Right ventricle myocardium superior (tissue), 1 donor: ENCODE measurements around the gene RUBCN. TPM values are rescaled to one million over a fixed set of nuclear protein-coding genes. Genes with fewer than 3 reads are reported as not detected.
"Not testable (repeated sequence)": the region's sequence is repeated elsewhere in the genome, so short reads cannot be mapped to it uniquely, and the experiment has no call there.

Experiments used
- ATAC-seq: fragments of 200-7000 bp; cut with Tn5 transposase; one replicate; pipeline ENCODE4 v1.9.1; 2020; ENCODE audit warnings: mild to moderate bottlenecking; ENCODE audit not compliant: poor library complexity
- DNase-seq: peaks from one replicate; pipeline ENCODE4 v3.0.0-alpha.2; 2020
- intact Hi-C: fragments of 100-400 bp; cut with DNase I; formaldehyde crosslinking; loops from one replicate; pipeline ENCODE4 v1.11.2; 2022
- total RNA-seq: library from RNA; stranded (reverse); fragmentation: NEBNext Ultra II Directional; extraction: Animal tissue kit (Norgen Biotek cat#: 25700); gene quantifications from one replicate; pipeline ENCODE4 v1.2.1, GENCODE V29; 2021
- donor health status: DM: no; HTN: yes; CAD: no; lungs with severe emphysema.

RUBCN gene
- total RNA-seq, 1 donor from 2014 or later = 15.1 TPM

DNA sequence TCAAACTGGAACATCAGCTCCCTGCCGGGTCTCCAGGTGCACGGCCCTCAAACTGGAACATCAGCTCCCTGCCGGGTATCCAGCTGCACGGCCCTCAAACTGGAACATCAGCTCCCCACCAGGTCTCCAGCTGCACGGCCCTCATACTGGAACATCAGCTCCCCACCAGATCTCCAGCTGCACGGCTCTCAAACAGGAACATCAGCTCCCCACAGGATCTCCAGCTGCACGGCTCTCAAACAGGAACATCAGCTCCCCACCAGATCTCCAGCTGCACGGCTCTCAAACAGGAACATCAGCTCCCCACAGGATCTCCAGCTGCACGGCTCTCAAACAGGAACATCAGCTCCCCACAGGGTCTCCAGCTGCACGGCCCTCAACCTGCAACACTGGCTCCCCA, 99.1 kb downstream of the RUBCN start:
- ATAC-seq, DNase-seq, intact Hi-C loops: not testable (repeated sequence)

DNA sequence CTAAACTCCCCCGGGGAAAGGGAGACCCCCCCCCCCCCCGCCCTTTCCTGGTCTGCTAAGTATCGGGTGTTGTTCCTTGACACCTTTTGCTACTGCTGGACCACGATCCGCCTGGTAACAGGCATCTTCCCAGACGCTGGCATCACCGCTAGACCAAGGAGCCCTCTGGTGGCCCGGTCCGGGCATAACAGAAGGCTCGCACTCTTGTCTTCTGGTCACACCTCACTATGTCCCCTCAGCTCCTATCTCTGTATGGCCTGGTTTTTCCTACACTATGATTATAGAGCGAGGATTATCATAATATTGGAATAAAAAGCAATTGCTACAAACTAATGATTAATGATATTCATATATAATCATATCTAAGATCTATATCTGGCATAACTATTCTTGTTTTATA, 104.7 kb downstream of the RUBCN start:
- ATAC-seq, DNase-seq, intact Hi-C loops: not testable (repeated sequence)

- ATAC-seq, intact Hi-C loops, DNase-seq: not testable (repeated sequence)
Observed at GRCh38 chr3:197630766-197631165, 105.9 kb downstream of the RUBCN start.

DNA sequence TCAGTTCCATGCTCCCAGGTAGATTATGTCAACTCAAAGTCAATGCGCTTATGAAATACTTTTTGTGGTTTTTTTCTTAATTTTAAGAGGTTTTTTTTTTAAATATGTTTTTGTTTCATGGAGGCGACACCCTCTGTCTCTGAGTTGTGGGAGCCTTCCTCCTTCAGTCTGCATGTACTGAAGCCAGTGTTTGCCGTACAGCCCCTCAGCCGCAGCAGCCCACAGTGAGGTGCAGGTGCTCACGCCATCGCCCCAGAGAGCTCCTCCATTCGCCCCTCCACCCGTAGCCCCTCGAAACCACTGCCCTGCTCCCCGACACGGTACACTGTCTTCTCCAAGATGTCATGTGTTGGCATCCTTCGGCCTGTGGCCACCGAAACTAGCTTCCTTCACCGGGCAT, 107.4 kb downstream of the RUBCN start:
- intact Hi-C loops, DNase-seq, ATAC-seq: not testable (repeated sequence)

- peak; percentile 95 for DNase-seq
- intact Hi-C loops = not testable (repeated sequence)
- peak; percentile 93 for ATAC-seq
Observed at GRCh38 chr3:197627772-197628523, 108.8 kb downstream of the RUBCN start.

GRCh38 chr3:197627158-197627771, 109.4 kb downstream of the RUBCN start:
- intact Hi-C loops, DNase-seq: not testable (repeated sequence)
- peak; percentile 89 for ATAC-seq

DNA sequence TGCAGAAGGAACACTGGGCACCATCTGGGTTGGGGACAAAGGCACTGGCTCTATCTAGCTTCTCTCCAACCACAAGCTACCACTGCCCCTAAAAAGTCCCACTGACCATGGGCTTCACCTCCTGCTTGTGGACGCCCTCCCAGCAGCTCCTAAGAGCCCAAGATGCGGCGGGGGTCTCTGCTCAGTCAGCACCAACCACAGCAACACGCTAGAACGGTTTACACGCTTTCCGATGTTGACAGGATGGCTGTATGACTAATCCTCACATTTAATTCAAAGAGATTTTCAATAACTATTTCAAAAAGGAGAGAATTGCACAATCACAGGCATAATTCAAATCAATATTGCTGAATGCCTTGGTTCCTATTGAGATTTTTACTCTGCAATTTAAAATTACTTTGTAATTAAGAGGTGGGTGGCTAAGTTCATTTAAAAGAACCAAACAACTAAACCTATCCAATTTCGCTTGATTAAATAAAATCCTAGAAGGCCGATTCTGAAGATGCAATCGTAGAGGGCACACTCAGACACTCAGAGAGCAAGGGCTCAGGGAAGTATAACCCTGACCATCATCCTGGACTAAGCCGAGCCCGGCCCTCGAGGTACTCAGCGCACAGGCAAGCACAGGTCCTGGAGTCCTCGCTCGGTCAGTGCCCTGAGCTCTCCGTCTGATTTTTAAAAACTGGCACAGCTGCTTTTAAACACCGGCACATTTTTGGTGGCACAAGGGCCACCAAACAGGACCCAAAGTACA, 110.1 kb downstream of the RUBCN start:
- ATAC-seq = peak; percentile 38
- DNase-seq, intact Hi-C loops: not testable (repeated sequence)

- intact Hi-C loops, ATAC-seq, DNase-seq: not testable (repeated sequence)
Observed at GRCh38 chr3:197621478-197621877, 115.2 kb downstream of the RUBCN start.

Other genes starting within 250 kb of the RUBCN start
- 57.9 TPM for gene BDH1, start 180.9 kb downstream of the RUBCN start, total RNA-seq
- 66.9 TPM for gene FYTTD1, start 13.0 kb upstream of the RUBCN start, total RNA-seq
- gene LRCH3, start 54.4 kb upstream of the RUBCN start, total RNA-seq = 18.0 TPM
- 671 TPM for gene RPL35A, start 213.3 kb upstream of the RUBCN start, total RNA-seq
- 8.8 TPM for gene LMLN, start 223.3 kb upstream of the RUBCN start, total RNA-seq